Body of pancreas (tissue), 4 donors: ENCODE data around the gene HRH1. TPM values are rescaled to one million over a fixed set of nuclear protein-coding genes. Genes with fewer than 3 reads are reported as not detected.

Experiments used
- ATAC-seq: fragments of 150-250 bp; one replicate; pipeline ENCODE4 v1.9.1; 2016
- DNase-seq, 4 donors: peaks; one replicate each; pipeline ENCODE4 v3.0.0-alpha.2; 2019
- H3K27ac ChIP-seq, 4 donors: fragments of 200-600 bp; sonication (generic); 1 replicate in 3 of 4; 2 replicates in 1 of 4; pipeline versions ENCODE4 v1.5.1 to v1.6.1; 2016 to 2019; ENCODE audit warnings: mild to moderate bottlenecking in 1 of 4, mixed read lengths in 1 of 4, moderate library complexity in 1 of 4
- H3K27me3 ChIP-seq, 2 donors: fragments of 200-600 bp; sonication (generic); one replicate each; pipeline ENCODE4 v1.6.0; 2016; ENCODE audit warnings: mild to moderate bottlenecking in 1 of 2
- H3K36me3 ChIP-seq, 2 donors: fragments of 200-600 bp; sonication (generic); replicated peaks in 1 of 2; 2 replicates each; pipeline ENCODE4 v1.5.1; 2016; ENCODE audit warnings: low read depth in 2 of 2; ENCODE audit not compliant: insufficient read depth in 1 of 2
- H3K4me1 ChIP-seq: fragments of 200-600 bp; sonication (generic); one replicate; pipeline ENCODE4 v1.6.0; 2016
- H3K4me3 ChIP-seq, 2 donors: fragments of 200-600 bp; sonication (generic); 1 replicate in 1 of 2; 2 replicates in 1 of 2; pipeline ENCODE4 v1.5.1; 2016 to 2019
- H3K9me3 ChIP-seq, 3 donors: fragments of 200-600 bp; sonication (generic); 1 replicate in 2 of 3; 2 replicates in 1 of 3; pipeline ENCODE4 v1.5.1; 2016
- POLR2A ChIP-seq, 3 donors: fragments of 450-650 bp; IDR thresholded peaks; one replicate each; pipeline ENCODE4 v1.6.1; 2016; ENCODE audit warnings: antibody characterized with exemption in 3 of 3, mild to moderate bottlenecking in 2 of 3
- WGBS, 2 donors: methylation state at CpG; one replicate each; pipeline ENCODE4 v1.1.5; 2017; 5-methylcytosine and 5-hydroxymethylcytosine counted together
- intact Hi-C: fragments of 100-400 bp; cut with DNase I; formaldehyde crosslinking; loops from one replicate; pipeline ENCODE4 v1.15.1; 2023
- total RNA-seq, 2 donors: library from RNA; depleted of rRNA; stranded (reverse); fragments of >200 nt; gene quantifications; one replicate each; pipeline ENCODE4 v1.1.0, GENCODE V29; 2016
- TF ChIP-seq, protein P1 (sequence below), 7 experiments: fragments of 450-650 bp in 4 of 7; fragments of 200-600 bp in 3 of 7; sonication (generic) in 3 of 7; IDR thresholded peaks; one replicate each; pipeline ENCODE4 v1.5.1; 2016 to 2019; ENCODE audit warnings: antibody characterized with exemption in 7 of 7

HRH1 gene
- total RNA-seq, 2 donors from 2014 or later: 0.66 to 0.78 TPM

DNA sequence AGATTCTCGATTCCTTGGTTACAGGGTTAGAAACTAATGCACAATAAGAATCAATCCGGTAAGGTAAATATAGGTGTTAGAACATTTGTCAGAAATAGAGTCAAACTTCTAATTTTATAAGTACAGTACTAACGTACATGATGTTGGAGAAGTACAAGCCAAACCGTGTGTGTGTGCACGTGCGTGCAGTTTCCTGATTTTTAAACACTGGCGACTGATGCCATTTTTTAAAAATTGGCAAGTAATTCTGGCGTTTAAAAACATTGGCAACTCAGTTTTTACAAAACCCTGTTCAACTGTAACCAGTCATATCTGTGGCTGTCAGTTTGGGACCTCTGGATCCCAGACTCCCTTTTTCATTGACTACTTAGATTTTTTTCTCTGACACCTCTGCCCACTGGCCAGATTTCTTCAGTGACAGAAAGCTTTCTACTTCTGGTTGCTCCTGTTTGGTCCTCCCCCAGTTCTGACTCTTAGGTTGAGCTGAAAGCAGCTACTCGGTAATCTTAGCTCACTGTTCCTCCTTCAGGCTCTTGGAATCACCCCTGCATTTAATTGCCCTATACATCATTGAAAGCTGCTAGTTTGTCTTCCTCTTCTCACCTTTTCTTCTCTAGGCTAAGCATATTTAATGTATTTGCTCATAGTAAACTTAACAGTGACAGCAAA lies 118.7 kb downstream of the HRH1 start:
- Histone ChIP-seq H3K4me3 (peak overlapping the region; percentile 5 to 92), H3K27ac (peak overlapping the region in 2 of 4 donors; percentile 82 to 84), H3K27me3 (no peaks in the 10 kb centered on the region), H3K9me3 (no peaks in the 10 kb centered on the region), H3K36me3 (no peaks in the 10 kb centered on the region), H3K4me1 (peaks cover 22% of the 10 kb centered on the region)
- DNase-seq (no peak), ATAC-seq (no peak)
- intact Hi-C loops: no loop called here
- TF ChIP-seq POLR2A (IDR thresholded peaks at IDR 0.05): no peak
- TF ChIP-seq, protein P1, sequence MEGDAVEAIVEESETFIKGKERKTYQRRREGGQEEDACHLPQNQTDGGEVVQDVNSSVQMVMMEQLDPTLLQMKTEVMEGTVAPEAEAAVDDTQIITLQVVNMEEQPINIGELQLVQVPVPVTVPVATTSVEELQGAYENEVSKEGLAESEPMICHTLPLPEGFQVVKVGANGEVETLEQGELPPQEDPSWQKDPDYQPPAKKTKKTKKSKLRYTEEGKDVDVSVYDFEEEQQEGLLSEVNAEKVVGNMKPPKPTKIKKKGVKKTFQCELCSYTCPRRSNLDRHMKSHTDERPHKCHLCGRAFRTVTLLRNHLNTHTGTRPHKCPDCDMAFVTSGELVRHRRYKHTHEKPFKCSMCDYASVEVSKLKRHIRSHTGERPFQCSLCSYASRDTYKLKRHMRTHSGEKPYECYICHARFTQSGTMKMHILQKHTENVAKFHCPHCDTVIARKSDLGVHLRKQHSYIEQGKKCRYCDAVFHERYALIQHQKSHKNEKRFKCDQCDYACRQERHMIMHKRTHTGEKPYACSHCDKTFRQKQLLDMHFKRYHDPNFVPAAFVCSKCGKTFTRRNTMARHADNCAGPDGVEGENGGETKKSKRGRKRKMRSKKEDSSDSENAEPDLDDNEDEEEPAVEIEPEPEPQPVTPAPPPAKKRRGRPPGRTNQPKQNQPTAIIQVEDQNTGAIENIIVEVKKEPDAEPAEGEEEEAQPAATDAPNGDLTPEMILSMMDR (IDR thresholded peaks at IDR 0.05): no peak
- WGBS, 2 donors: 2 to 3% methylated on average over 9 of the region's 9 CpGs

DNA sequence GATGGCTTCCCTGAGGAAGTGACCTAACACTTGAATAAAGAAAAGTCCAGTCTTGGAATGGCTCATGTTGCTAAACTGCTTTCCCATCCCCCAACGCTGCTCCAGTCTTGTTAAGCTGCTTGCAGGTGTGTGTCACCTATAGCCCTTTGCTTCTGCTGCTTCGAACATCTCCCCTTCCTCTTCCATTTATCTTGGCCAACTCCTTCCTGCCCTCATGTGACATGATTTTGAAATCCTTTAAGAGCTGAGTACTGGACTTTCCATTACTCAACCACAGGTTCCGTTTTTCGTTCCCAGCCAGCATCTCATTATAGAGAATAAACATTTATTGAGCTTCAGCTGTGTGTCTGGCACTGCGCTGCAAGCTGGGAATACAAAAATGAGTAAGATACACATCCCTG lies 119.6 kb downstream of the HRH1 start:
- H3K27ac ChIP-seq: peak overlapping the region in 1 of 4 donors; percentile 84
- intact Hi-C loops: no loop called here
- TF ChIP-seq, protein P1 (IDR thresholded peaks at IDR 0.05): no peak
- TF ChIP-seq POLR2A (IDR thresholded peaks at IDR 0.05): no peak
- ATAC-seq: no peak
- H3K27me3 ChIP-seq: no peaks in the 10 kb centered on the region
- H3K36me3 ChIP-seq: no peaks in the 10 kb centered on the region
- H3K4me1 ChIP-seq: peaks cover 22% of the 10 kb centered on the region
- DNase-seq: peak in 1 of 4 donors; percentile 60
- 64 to 84% methylated on average over 5 of the region's 5 CpGs for WGBS, 2 donors
- H3K9me3 ChIP-seq: no peaks in the 10 kb centered on the region
- no peak overlapping the region for H3K4me3 ChIP-seq

DNA sequence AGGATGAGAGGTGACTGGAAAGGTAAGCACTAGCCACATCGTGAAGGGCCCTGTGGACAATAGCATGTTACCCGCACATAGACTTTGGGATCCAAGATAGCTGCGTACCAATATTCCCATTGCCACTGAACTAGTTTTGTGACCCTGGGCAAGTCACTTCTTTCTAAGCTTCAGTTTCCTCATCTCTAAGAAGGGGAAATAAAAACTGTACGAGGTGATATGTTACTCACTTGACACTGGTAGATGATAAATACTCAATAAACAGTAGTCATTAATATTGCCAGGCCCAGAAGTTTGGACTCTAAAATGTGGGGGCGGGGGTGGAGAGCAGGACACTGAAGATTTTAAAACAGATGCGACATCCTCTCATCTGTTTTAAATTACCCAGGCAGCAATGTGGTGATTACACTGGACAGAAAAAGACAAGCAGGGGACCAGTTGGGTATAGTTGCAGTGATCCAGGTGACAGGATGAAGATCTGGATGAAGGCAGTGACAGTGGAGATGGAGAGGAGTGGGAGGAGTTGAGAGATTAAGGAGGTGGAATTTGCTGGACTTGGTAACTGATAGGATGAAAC lies 120.4 kb downstream of the HRH1 start:
- Histone ChIP-seq H3K36me3 (no peaks in the 10 kb centered on the region), H3K27ac (peak overlapping the region in 1 of 4 donors; percentile 24), H3K27me3 (no peaks in the 10 kb centered on the region), H3K9me3 (no peaks in the 10 kb centered on the region), H3K4me3 (no peak overlapping the region), H3K4me1 (peaks cover 22% of the 10 kb centered on the region)
- ATAC-seq (no peak), DNase-seq (no peak)
- TF ChIP-seq, protein P1 (IDR thresholded peaks at IDR 0.05): no peak
- TF ChIP-seq POLR2A (IDR thresholded peaks at IDR 0.05): no peak
- WGBS, 2 donors: 78 to 80% methylated on average over 6 of the region's 6 CpGs
- intact Hi-C loops: no loop called here

DNA sequence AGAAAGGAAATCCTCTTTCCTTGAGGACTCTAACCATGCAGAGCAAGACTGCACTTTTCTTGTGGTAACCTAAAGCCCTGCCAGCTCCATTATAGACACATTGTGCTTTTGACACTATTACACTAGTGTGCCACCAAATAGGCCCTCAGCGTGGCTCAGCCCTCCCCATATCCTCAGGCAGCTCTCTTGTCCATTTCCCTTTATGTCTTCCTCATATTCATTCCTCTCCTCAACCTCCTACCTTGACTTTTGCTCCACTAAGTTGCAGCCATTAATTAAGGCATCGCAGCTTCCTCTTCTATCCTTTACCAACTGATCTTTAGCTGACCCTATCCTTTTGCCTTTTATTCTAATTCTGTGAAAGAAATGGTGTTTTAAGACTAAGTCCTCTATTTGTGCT lies 121.6 kb downstream of the HRH1 start:
- DNase-seq (no peak), ATAC-seq (no peak)
- no peak overlapping the region for H3K4me3 ChIP-seq
- intact Hi-C loops: no loop called here
- WGBS, 2 donors: 33 to 92% methylated on average over 2 of the region's 2 CpGs
- TF ChIP-seq, protein P1 (IDR thresholded peaks at IDR 0.05): no peak
- no peak for TF ChIP-seq POLR2A (IDR thresholded peaks at IDR 0.05)
- peaks cover 0 to under 1% of the 10 kb centered on the region in 2 donors for H3K36me3 ChIP-seq
- no peak overlapping the region for H3K27ac ChIP-seq
- H3K4me1 ChIP-seq: peaks cover 22% of the 10 kb centered on the region
- H3K9me3 ChIP-seq: no peaks in the 10 kb centered on the region
- no peaks in the 10 kb centered on the region for H3K27me3 ChIP-seq

DNA sequence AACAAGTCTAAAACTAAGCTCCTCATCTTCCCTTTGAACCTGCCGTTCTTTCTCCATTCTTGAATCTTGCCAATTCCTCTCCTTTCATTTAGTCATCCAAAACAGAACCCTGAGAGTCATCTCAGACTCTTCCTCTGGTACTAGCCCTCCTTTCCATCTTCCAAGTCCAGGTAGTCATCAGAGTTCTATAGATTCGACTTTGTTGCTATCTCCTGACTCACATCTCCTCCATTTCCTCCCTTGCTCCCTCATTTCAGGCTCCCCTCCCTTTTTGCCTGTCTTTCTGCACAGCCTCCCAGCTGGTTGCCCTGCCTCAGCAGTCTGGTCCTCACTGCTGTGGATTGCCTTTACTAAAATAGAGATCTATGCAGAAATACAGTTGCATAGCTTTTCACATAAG lies 122.6 kb downstream of the HRH1 start:
- Histone ChIP-seq H3K4me1 (peaks cover 20% of the 10 kb centered on the region), H3K27me3 (no peaks in the 10 kb centered on the region), H3K4me3 (no peak overlapping the region), H3K27ac (no peak overlapping the region), H3K36me3 (peaks cover 0 to 2% of the 10 kb centered on the region in 2 donors), H3K9me3 (no peaks in the 10 kb centered on the region)
- TF ChIP-seq, protein P1 (IDR thresholded peaks at IDR 0.05): no peak
- TF ChIP-seq POLR2A (IDR thresholded peaks at IDR 0.05): no peak
- 79 to 87% methylated on average over 2 of the region's 2 CpGs for WGBS, 2 donors
- ATAC-seq: no peak
- no peak for DNase-seq
- intact Hi-C loops: no loop called here
